GM19328 (cell line): ENCODE results near the gene RSRP1.
"Not testable (repeated sequence)": the region's sequence is repeated elsewhere in the genome, so short reads cannot be mapped to it uniquely, and the experiment has no call there.

Experiments
- ATAC-seq: cut with Tn5 transposase; IDR thresholded peaks from one replicate; pipeline ENCODE4 v1.9.1; 2021; ENCODE audit warnings: mild to moderate bottlenecking, moderate library complexity; ENCODE audit not compliant: unreplicated experiment

RSRP1 gene, protein sequence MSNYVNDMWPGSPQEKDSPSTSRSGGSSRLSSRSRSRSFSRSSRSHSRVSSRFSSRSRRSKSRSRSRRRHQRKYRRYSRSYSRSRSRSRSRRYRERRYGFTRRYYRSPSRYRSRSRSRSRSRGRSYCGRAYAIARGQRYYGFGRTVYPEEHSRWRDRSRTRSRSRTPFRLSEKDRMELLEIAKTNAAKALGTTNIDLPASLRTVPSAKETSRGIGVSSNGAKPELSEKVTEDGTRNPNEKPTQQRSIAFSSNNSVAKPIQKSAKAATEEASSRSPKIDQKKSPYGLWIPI

GRCh38 chr1:25247024-25247828, at the start of gene RSRP1:
TSS of gene RSRP1 (minus strand) at chr1:25247454. CDS start at chr1:25246963, 491 bp downstream.
- ATAC-seq = peak; percentile 80

GRCh38 chr1:25296501-25296900, 49.2 kb upstream of the RSRP1 start:
- not testable (repeated sequence) for ATAC-seq

- not testable (repeated sequence) for ATAC-seq
Observed at GRCh38 chr1:25294889-25295826, 47.9 kb upstream of the RSRP1 start.

GRCh38 chr1:25293426-25293825, 46.2 kb upstream of the RSRP1 start:
- ATAC-seq = not testable (repeated sequence)

- not testable (repeated sequence) for ATAC-seq
Observed at GRCh38 chr1:25290043-25290442, 42.8 kb upstream of the RSRP1 start.

DNA sequence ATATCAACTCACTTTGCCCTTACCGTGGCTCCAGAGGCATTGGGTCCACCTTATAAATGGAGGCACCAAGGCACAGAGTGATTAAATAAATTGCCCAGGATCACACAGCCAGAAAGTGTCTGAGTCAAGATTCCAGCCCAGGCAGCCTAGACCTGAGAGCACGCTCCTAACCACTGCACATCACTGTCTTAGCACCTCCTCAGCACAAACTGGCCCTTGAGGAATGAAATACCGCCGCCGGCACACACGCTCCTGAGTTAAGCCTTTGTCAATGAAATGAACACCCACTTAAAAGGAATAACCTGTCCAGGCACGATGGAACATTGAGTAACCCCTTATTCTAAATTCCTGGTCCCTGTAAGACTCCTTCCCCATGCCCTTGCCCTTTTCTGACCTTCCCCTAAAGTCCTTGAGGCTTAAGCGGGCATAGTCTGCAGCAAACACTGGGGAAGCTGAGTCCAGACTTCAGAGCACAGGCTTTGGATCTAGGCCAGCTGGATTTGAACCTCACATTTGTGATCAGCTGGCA, 41.4 kb upstream of the RSRP1 start:
- ATAC-seq = not testable (repeated sequence)

DNA sequence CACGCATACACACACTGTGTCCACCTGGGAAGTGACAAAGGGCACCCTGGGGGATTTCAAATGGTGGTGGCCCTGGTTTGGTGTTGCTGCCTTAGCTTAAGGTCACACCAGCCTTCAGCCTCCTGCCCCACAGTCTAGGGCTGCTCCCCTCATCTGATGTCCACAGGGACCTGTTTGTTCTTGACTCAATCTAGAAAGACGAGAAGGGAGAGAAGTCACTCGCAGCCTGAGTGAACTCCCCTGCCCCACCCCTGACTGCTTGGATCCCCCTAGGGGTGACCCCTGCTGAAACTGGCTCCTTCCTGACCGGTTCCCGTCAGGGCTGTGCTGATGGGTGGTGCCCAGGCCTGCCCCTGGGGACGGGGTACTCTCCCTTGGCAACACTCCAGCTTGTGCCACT, 39.9 kb upstream of the RSRP1 start:
- not testable (repeated sequence) for ATAC-seq

DNA sequence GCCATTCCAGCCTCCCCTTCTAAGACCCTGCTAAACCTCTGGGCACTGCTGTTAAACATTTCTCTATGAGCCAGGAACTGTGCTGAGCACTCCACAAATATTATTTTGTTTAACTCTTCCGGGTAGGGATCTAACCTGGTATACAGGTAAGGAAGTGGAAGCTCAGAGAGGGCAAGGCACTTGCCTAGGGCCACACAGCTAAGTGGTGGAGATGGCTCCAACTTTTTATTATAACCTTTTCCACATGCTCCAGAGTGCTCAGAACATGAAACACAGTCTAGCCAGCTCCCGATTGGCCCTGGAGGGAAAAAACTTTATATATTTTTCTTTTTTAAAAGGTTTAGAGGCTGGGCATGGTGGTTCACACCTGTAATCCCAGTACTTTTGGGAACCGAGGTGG, 38.6 kb upstream of the RSRP1 start:
- not testable (repeated sequence) for ATAC-seq

DNA sequence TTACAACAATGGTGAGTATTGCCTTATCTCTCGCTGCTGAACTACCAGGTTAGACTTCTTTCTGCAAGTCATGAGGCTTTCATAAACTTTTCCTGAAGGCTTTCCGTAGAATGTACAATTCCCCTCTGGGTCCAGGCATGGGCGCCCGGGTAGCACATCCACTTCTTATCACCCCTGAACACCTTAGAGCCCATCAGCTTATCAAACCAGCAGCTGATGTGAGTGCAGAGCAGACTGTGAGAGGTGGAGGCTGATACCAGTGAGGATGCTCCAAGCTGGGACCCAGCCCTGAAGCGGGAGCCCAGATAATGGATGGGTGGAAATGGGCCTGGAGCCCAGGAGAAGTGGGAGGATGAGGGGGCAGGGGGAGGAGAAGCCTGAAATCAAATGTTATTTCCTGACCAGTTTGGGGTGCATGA, 32.4 kb upstream of the RSRP1 start:
- not testable (repeated sequence) for ATAC-seq

- not testable (repeated sequence) for ATAC-seq
Observed at GRCh38 chr1:25278790-25279189, 31.5 kb upstream of the RSRP1 start.

GRCh38 chr1:25278358-25278757, 31.1 kb upstream of the RSRP1 start:
- ATAC-seq = not testable (repeated sequence)

DNA sequence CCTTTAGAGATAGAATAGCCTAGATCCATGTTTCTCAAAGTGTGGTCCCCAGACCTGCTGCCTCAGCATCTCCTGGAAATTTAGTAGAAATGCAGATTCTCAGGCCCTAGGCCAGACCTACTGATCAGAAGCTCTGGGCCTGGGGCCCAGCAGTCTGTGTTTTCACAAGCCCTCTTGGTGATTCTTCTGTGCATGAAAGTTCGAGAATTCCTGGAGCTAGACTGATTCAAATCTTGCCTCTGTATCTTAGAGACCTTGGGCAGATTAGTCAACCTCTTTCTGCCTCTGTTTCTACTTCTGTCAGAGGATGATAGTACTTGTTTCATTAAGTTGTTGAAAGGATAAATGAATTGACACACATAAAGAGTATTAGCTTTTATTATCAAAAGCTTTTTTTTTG, 30.0 kb upstream of the RSRP1 start:
- not testable (repeated sequence) for ATAC-seq

DNA sequence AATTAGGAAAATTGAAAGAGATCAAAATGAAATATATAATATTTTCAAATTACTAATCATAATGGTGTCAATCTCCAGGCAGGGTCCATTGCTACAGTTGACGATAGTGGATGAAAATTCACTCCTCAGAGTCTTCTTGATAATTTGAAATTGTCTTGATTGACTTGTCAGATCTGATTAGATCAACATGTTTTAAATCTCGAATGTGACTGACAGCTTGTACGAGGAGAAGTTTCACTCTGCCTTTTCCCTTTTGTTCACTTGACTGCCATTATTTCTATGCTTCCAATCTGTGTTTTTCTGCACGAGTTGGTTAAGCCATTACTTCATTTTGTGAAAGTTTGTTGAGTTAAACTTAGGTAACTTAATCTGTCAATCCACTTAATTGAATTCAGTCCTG, 28.4 kb upstream of the RSRP1 start:
- ATAC-seq = not testable (repeated sequence)

DNA sequence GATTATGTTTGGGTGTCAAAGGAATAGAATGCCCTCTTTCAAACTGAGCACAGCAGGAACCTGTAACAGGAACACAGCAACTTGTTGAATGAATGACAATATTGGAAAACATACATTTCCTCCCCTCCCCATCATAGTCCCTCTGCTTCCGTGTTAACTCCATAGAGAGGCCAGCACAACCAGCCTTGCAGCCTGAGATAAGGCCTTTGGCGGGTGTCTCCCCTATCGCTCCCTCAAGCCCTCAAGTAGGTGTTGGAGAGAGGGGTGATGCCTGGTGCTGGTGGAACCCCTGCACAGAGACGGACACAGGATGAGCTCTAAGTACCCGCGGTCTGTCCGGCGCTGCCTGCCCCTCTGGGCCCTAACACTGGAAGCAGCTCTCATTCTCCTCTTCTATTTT, 25.0 kb upstream of the RSRP1 start, which contains the start of gene RHD:
Gene RHD, plus strand, starts transcription at position 272 of the 400 bp plus-strand sequence. Its CDS starts 39 bp downstream, at position 311.
- not testable (repeated sequence) for ATAC-seq

GRCh38 chr1:25268143-25268760, 21.0 kb upstream of the RSRP1 start:
- ATAC-seq = not testable (repeated sequence)

DNA sequence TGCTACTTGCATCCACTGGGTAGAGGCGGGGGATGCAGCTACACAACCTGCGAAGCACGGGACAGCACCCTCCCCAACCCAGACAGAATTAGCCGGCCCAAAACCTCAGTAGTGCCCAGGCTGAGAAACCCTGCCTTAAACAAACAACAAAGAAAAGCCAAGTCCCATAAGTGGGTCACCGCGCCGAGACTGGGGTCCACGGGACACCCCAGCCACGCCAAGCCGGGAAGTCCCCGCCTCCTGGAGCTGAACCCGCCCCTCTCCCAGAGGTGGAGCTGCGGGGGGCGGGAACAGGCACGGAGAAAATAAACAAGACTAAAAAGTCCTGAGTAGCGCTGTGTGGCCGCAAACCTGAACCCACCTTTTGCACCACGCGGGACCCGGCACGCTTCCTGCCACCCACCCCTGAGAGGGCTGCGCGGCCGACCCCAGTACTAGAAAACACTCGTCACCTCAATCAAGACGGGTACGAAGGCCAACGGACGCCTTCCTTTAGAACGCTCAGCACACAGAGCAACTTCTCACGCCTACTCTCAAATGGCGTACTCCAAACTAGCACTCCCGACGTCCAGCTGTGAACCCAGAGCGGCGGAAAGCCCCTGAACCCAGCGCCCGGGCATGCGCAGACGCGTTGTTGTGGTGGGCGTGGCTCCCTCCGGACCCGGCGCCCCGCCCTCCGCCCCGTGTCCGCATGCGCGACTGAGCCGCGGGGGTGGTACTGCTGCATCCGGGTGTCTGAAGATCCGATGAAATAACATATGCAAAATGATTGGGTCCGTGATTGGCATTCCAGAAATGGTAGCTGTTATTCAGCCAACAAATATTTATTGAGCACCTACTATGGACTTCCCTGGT, 20.3 kb upstream of the RSRP1 start:
- peak; percentile 65 for ATAC-seq

- peak; percentile 26 for ATAC-seq
Observed at GRCh38 chr1:25266554-25267287, 19.5 kb upstream of the RSRP1 start.

DNA sequence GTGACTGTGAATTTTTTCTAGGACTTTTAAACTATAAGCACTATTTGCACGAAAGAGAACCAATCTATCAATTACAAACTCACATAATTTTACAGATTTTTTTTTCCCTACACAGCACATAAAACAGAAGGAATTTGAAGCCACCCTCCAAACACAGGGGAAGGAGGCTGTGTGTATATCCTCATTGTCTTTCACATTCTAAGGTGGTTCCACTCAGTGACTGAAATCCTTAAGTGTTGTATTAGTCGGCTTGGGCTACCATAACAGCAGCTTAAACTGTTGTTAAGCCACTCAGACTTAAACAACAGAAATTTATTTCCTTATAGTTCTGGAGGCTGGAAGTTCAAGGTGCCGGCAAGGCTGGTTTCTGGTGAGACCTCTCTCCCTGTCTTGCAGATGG, 13.1 kb upstream of the RSRP1 start:
- ATAC-seq = not testable (repeated sequence)
